HCT116 (cell line): Measurements from ENCODE around the gene DOCK1. TPM values are rescaled to one million over a fixed set of nuclear protein-coding genes. Genes with fewer than 3 reads are reported as not detected.

Experiments used
- ATAC-seq: fragments of 200-7000 bp; cut with Tn5 transposase; 2 replicates; pipeline ENCODE4 v1.9.1; 2020; ENCODE audit warnings: mild to moderate bottlenecking, moderate library complexity
- BruUV-seq: library from RNA; stranded (reverse); fragments of 400-500 nt; replicated peaks from 2 replicates; lab custom pipeline; 2021; lab: Mats Ljungman, UMichigan
- CTCF ChIA-PET: fragments of 300-600 bp; sonication (Branson Sonifier 250); formaldehyde crosslinking; loops from one replicate; lab custom pipeline; 2021; ENCODE audit warnings: antibody characterized with exemption; lab: Charles Lee
- POLR2A ChIA-PET: fragments of 300-600, 350-600 bp; sonication (Branson Sonifier 250); formaldehyde crosslinking; loops from one replicate; lab custom pipeline; 2021; ENCODE audit warnings: antibody characterized with exemption; lab: Charles Lee
- RAD21 ChIA-PET, 2 experiments: fragments of 300-600 bp; sonication (Branson Sonifier 250); formaldehyde crosslinking; loops; one replicate each; lab custom pipeline; 2023; ENCODE audit warnings: low total read pairs in 2 of 2; ENCODE audit not compliant: uncharacterized antibody in 2 of 2, unreplicated experiment in 2 of 2, low non-redundant PET in 1 of 2; lab: Charles Lee
- DNase-seq: peaks from one replicate; pipeline ENCODE4 v3.0.0-alpha.2; 2010; ENCODE audit warnings: low read depth, low spot score
- H2AFZ ChIP-seq: fragments of 200-600 bp; shearing (Covaris generic), sonication (generic); 2 replicates; pipeline ENCODE4 v1.6.1; 2017; ENCODE audit warnings: low read depth, mixed run types, mixed read lengths, antibody characterized with exemption, low read length; ENCODE audit not compliant: poor library complexity, severe bottlenecking
- H3K27ac ChIP-seq: 2 replicates; pipeline ENCODE4 v1.5.1; 2012; ENCODE audit warnings: low read depth, low read length
- H3K27me3 ChIP-seq: fragments of 200-600 bp; sonication (generic); 2 replicates; pipeline ENCODE4 v1.6.1; 2016; ENCODE audit warnings: mixed run types, low read length, mixed read lengths; ENCODE audit not compliant: insufficient read depth
- H3K36me3 ChIP-seq, 2 experiments: fragments of 200-500 bp in 1 of 2; fragments of 200-600 bp in 1 of 2; sonication (Bioruptor generic) in 1 of 2; sonication (generic) in 1 of 2; 2 replicates each; pipeline versions ENCODE4 v1.5.1 to v1.6.1; 2014 to 2016; ENCODE audit warnings: low read length in 2 of 2, inconsistent platforms in 1 of 2, mixed read lengths in 1 of 2, mixed run types in 1 of 2; ENCODE audit not compliant: insufficient read depth in 2 of 2, control insufficient read depth in 1 of 2
- H3K4me1 ChIP-seq, 2 experiments: fragments of 200-600 bp in 1 of 2; sonication (generic) in 1 of 2; 2 replicates each; pipeline versions ENCODE4 v1.5.1 to v1.6.1; 2012 to 2017; ENCODE audit warnings: low read length in 2 of 2, inconsistent platforms in 1 of 2, mild to moderate bottlenecking in 1 of 2, mixed read lengths in 1 of 2, mixed run types in 1 of 2, moderate library complexity in 1 of 2; ENCODE audit not compliant: insufficient read depth in 2 of 2, control insufficient read depth in 1 of 2
- H3K4me2 ChIP-seq: fragments of 200-600 bp; sonication (generic); 2 replicates; pipeline ENCODE4 v1.6.1; 2017; ENCODE audit warnings: mixed run types, low read length, mixed read lengths
- H3K4me3 ChIP-seq, 2 experiments: fragments of 200-600 bp in 1 of 2; sonication (generic) in 1 of 2; replicated peaks in 1 of 2; 2 replicates each; pipeline ENCODE4 v1.5.1; 2011 to 2016; ENCODE audit warnings: low read length in 2 of 2, control low read depth in 1 of 2, low read depth in 1 of 2, mild to moderate bottlenecking in 1 of 2, mixed read lengths in 1 of 2, mixed run types in 1 of 2
- H3K79me2 ChIP-seq: fragments of 200-600 bp; sonication (generic); 2 replicates; pipeline ENCODE4 v1.6.1; 2017; ENCODE audit warnings: mild to moderate bottlenecking, mixed run types, low read length, moderate library complexity, mixed read lengths; ENCODE audit not compliant: insufficient read depth
- H3K9ac ChIP-seq: fragments of 200-600 bp; sonication (generic); 2 replicates; pipeline ENCODE4 v1.6.1; 2016; ENCODE audit warnings: low read length, mixed read lengths
- H3K9me2 ChIP-seq: fragments of 200-600 bp; sonication (generic), shearing (Covaris generic); 2 replicates; pipeline ENCODE4 v1.6.1; 2017; ENCODE audit warnings: mixed run types, mild to moderate bottlenecking, moderate library complexity; ENCODE audit not compliant: insufficient read depth
- H3K9me3 ChIP-seq, 2 experiments: fragments of 200-500 bp in 1 of 2; fragments of 200-600 bp in 1 of 2; sonication (Bioruptor generic) in 1 of 2; sonication (generic) in 1 of 2; 2 replicates each; pipeline ENCODE4 v1.6.1; 2014 to 2017; ENCODE audit warnings: low read length in 2 of 2, mixed read lengths in 2 of 2, inconsistent platforms in 1 of 2, low read depth in 1 of 2, mild to moderate bottlenecking in 1 of 2, mixed run types in 1 of 2, moderate library complexity in 1 of 2; ENCODE audit not compliant: control insufficient read depth in 1 of 2, insufficient read depth in 1 of 2
- H4K20me1 ChIP-seq: fragments of 200-600 bp; sonication (generic), shearing (Covaris generic); 2 replicates; pipeline ENCODE4 v1.6.1; 2017; ENCODE audit warnings: mixed run types, mild to moderate bottlenecking, moderate library complexity; ENCODE audit not compliant: insufficient read depth
- CBX3 ChIP-seq: IDR thresholded peaks from 2 replicates; pipeline ENCODE4 v1.6.1; 2012; ENCODE audit warnings: low read depth
- CEBPB ChIP-seq: IDR thresholded peaks from 2 replicates; pipeline ENCODE4 v1.6.1; 2012; ENCODE audit warnings: low read depth
- CTCF ChIP-seq, 3 experiments: fragments of 200-600 bp in 1 of 3; sonication (generic) in 1 of 3; IDR thresholded peaks in 2 of 3; conservative IDR thresholded peaks in 1 of 3; 2 replicates each; pipeline ENCODE4 v1.5.1; 2012 to 2017; ENCODE audit warnings: low read depth in 2 of 3, low read length in 2 of 3, antibody characterized with exemption in 1 of 3, borderline replicate concordance in 1 of 3, control low read depth in 1 of 3, mild to moderate bottlenecking in 1 of 3, mixed read lengths in 1 of 3, mixed run types in 1 of 3, moderate library complexity in 1 of 3; ENCODE audit not compliant: insufficient read depth in 1 of 3
- EGR1 ChIP-seq: IDR thresholded peaks from 2 replicates; pipeline ENCODE4 v1.6.1; 2012; ENCODE audit warnings: low read depth
- ELF1 ChIP-seq: IDR thresholded peaks from 2 replicates; pipeline ENCODE4 v1.6.1; 2012; ENCODE audit warnings: low read depth, borderline replicate concordance
- EZH2 ChIP-seq: fragments of 200-600 bp; sonication (generic); IDR thresholded peaks from 2 replicates; pipeline ENCODE4 v1.6.1; 2017; ENCODE audit warnings: antibody characterized with exemption, mixed run types
- FOSL1 ChIP-seq: IDR thresholded peaks from 2 replicates; pipeline ENCODE4 v1.6.1; 2012; ENCODE audit warnings: low read depth
- JUND ChIP-seq: IDR thresholded peaks from 2 replicates; pipeline ENCODE4 v1.6.1; 2012
- MAX ChIP-seq: IDR thresholded peaks from 2 replicates; pipeline ENCODE4 v1.6.1; 2012
- POLR2A ChIP-seq: IDR thresholded peaks from 2 replicates; pipeline ENCODE4 v1.7.0; 2011; ENCODE audit warnings: borderline replicate concordance; ENCODE audit not compliant: insufficient read depth, insufficient read length; ENCODE audit errors: extremely low read depth
- POLR2AphosphoS5 ChIP-seq: IDR thresholded peaks from 2 replicates; pipeline ENCODE4 v1.6.1; 2011; ENCODE audit warnings: mild to moderate bottlenecking, low read depth, low read length, moderate library complexity
- RAD21 ChIP-seq: IDR thresholded peaks from 2 replicates; pipeline ENCODE4 v1.6.1; 2012; ENCODE audit warnings: low read depth, mild to moderate bottlenecking
- REST ChIP-seq: IDR thresholded peaks from 2 replicates; pipeline ENCODE4 v1.6.1; 2012; ENCODE audit warnings: low read depth
- SIN3A ChIP-seq: IDR thresholded peaks from 2 replicates; pipeline ENCODE4 v1.6.1; 2012; ENCODE audit warnings: low read depth
- SP1 ChIP-seq: IDR thresholded peaks from 2 replicates; pipeline ENCODE4 v1.6.1; 2012; ENCODE audit warnings: low read depth
- SRF ChIP-seq: IDR thresholded peaks from 2 replicates; pipeline ENCODE4 v1.6.1; 2012; ENCODE audit warnings: low read depth
- TCF7L2 ChIP-seq: IDR thresholded peaks from 2 replicates; pipeline ENCODE4 v1.7.0; 2011; ENCODE audit warnings: borderline replicate concordance, inconsistent platforms; ENCODE audit not compliant: insufficient read depth, insufficient read length; ENCODE audit errors: extremely low read depth
- YY1 ChIP-seq: IDR thresholded peaks from 2 replicates; pipeline ENCODE4 v1.6.1; 2011; ENCODE audit warnings: low read length, low read depth, moderate library complexity, mild to moderate bottlenecking; ENCODE audit not compliant: insufficient replicate concordance; ENCODE audit errors: extremely low read depth
- intact Hi-C: fragments of 100-400 bp; cut with micrococcal nuclease; formaldehyde crosslinking; loops from 2 replicates; pipeline ENCODE4 v1.10.0; 2022
- total RNA-seq: library from RNA; stranded (reverse); gene quantifications from one replicate; pipeline ENCODE4 v1.2.1, GENCODE V29; 2021; ENCODE audit not compliant: unreplicated experiment
- TF ChIP-seq, protein P1 (sequence below): IDR thresholded peaks from 2 replicates; pipeline ENCODE4 v1.6.1; 2012
- TF ChIP-seq, protein P2 (sequence below): IDR thresholded peaks from 2 replicates; pipeline ENCODE4 v1.6.1; 2011; ENCODE audit warnings: mild to moderate bottlenecking, low read length, moderate library complexity; ENCODE audit not compliant: insufficient replicate concordance; ENCODE audit errors: extremely low read depth

Gene DOCK1
- total RNA-seq, 1 experiment from 2014 or later: 46.5 TPM

DNA sequence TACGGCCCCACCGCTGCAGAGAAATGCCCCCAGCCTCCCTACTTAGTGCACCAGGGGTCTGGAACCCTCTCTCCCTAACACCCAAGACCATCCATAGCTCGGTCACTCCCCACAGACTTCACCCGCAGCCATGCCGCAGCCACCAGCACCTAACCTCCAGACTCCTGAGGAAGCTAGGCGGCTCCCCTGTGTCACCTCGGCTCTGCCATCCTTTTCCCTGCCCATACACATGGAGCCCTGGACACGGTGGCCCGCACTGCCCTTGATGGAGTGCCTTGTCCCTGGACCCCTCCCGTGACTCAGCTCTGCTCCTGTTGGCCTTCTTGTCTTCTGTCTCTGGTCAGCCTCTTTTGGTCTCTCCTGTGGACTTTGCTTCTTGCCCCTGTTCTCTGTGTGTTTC lies 183.7 kb downstream of the DOCK1 start:
- TF ChIP-seq SRF (no peak), MAX (no peak), SIN3A (no peak), POLR2AphosphoS5 (no peak), SP1 (no peak), POLR2A (no peak), CBX3 (no peak), REST (no peak), EZH2 (no peak), RAD21 (no peak), TCF7L2 (no peak), CTCF (IDR thresholded peaks at IDR 0.05 in 2 of 3, conservative IDR thresholded peaks at IDR 0.05 in 1 of 3; ENCODE audit: borderline replicate concordance in 1 of 3, insufficient read depth in 1 of 3, low read depth in 2 of 3, low read length in 2 of 3) (no peak), JUND (no peak), EGR1 (no peak), FOSL1 (no peak), YY1 (no peak), CEBPB (no peak), ELF1 (no peak)
- TF ChIP-seq, protein P1, sequence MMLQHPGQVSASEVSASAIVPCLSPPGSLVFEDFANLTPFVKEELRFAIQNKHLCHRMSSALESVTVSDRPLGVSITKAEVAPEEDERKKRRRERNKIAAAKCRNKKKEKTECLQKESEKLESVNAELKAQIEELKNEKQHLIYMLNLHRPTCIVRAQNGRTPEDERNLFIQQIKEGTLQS: no peak
- TF ChIP-seq, protein P2, sequence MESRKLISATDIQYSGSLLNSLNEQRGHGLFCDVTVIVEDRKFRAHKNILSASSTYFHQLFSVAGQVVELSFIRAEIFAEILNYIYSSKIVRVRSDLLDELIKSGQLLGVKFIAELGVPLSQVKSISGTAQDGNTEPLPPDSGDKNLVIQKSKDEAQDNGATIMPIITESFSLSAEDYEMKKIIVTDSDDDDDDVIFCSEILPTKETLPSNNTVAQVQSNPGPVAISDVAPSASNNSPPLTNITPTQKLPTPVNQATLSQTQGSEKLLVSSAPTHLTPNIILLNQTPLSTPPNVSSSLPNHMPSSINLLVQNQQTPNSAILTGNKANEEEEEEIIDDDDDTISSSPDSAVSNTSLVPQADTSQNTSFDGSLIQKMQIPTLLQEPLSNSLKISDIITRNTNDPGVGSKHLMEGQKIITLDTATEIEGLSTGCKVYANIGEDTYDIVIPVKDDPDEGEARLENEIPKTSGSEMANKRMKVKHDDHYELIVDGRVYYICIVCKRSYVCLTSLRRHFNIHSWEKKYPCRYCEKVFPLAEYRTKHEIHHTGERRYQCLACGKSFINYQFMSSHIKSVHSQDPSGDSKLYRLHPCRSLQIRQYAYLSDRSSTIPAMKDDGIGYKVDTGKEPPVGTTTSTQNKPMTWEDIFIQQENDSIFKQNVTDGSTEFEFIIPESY: no peak
- ATAC-seq: no peak
- intact Hi-C loops: no loop called here
- H3K27me3 ChIP-seq: no peaks in the 10 kb centered on the region
- no peaks in the 10 kb centered on the region for H3K9me3 ChIP-seq
- no peaks in the 10 kb centered on the region for H4K20me1 ChIP-seq
- no peaks in the 10 kb centered on the region for H3K9me2 ChIP-seq
- H3K4me1 ChIP-seq: no peaks in the 10 kb centered on the region
- ChIA-PET RAD21 (no interaction called here), CTCF (no interaction called here), POLR2A (no interaction called here)
- no peak overlapping the region for H3K4me3 ChIP-seq
- H3K79me2 ChIP-seq: no peaks in the 10 kb centered on the region
- H3K36me3 ChIP-seq: no peaks in the 10 kb centered on the region
- no peak overlapping the region for H2AFZ ChIP-seq
- no peak overlapping the region for H3K27ac ChIP-seq
- H3K4me2 ChIP-seq: no peak overlapping the region
- no peak overlapping the region for H3K9ac ChIP-seq
- no TSS peak for BruUV-seq
- DNase-seq: no peak
